IMR-90 (cell line): ENCODE data around the gene C1QL4. TPM values are rescaled to one million over a fixed set of nuclear protein-coding genes. Genes with fewer than 3 reads are reported as not detected.

Experiments used
- ATAC-seq: fragments of 200-7000 bp; cut with Tn5 transposase; 2 replicates; pipeline ENCODE4 v1.9.1; 2020; ENCODE audit warnings: low read depth, mild to moderate bottlenecking, moderate library complexity
- BruUV-seq: library from RNA; stranded (reverse); fragments of 400-500 nt; replicated peaks from 2 replicates; lab custom pipeline; 2021; lab: Mats Ljungman, UMichigan
- CTCF ChIA-PET: fragments of 300-600 bp; formaldehyde crosslinking; extraction: SDS; loops from one replicate; lab custom pipeline; 2021; ENCODE audit warnings: antibody characterized with exemption; lab: Yijun Ruan, JAX
- POLR2A ChIA-PET: fragments of 300-600 bp; sonication (Branson Sonifier 250); formaldehyde crosslinking; loops from one replicate; lab custom pipeline; 2022; ENCODE audit warnings: antibody characterized with exemption; ENCODE audit not compliant: unreplicated experiment; lab: Charles Lee
- DNase-seq: peaks from one replicate; pipeline ENCODE4 v3.0.0; 2013
- H2AFZ ChIP-seq: replicated peaks from 2 replicates; pipeline ENCODE3; 2013; ENCODE audit warnings: low read length, mild to moderate bottlenecking; ENCODE audit not compliant: poor library complexity
- H2AK5ac ChIP-seq: 2 replicates; pipeline ENCODE4 v1.6.1; 2013; ENCODE audit warnings: low read depth, low read length, inconsistent platforms
- H2AK9ac ChIP-seq: replicated peaks from 2 replicates; pipeline ENCODE3; 2013; ENCODE audit warnings: mild to moderate bottlenecking, low read depth, low read length, moderate library complexity; ENCODE audit not compliant: poor library complexity
- H2BK120ac ChIP-seq: 2 replicates; pipeline ENCODE4 v1.6.1; 2013; ENCODE audit warnings: low read depth, low read length, inconsistent platforms
- H2BK15ac ChIP-seq: 3 replicates; pipeline ENCODE4 v1.6.1; 2013; ENCODE audit warnings: low read depth, low read length, inconsistent platforms
- H2BK20ac ChIP-seq: 2 replicates; pipeline ENCODE4 v1.6.1; 2013; ENCODE audit warnings: low read depth, mild to moderate bottlenecking, inconsistent platforms, low read length, moderate library complexity
- H2BK5ac ChIP-seq: 2 replicates; pipeline ENCODE4 v1.6.1; 2013; ENCODE audit warnings: mild to moderate bottlenecking, low read depth, low read length, inconsistent platforms; ENCODE audit not compliant: poor library complexity, severe bottlenecking
- H3K14ac ChIP-seq: replicated peaks from 2 replicates; pipeline ENCODE4 v1.6.1; 2013; ENCODE audit warnings: low read depth, low read length, inconsistent platforms
- H3K18ac ChIP-seq: 2 replicates; pipeline ENCODE4 v1.6.1; 2013; ENCODE audit warnings: low read depth, low read length, control low read depth
- H3K23ac ChIP-seq: 2 replicates; pipeline ENCODE4 v1.6.1; 2013; ENCODE audit warnings: low read depth, low read length, inconsistent platforms
- H3K27ac ChIP-seq: 2 replicates; pipeline ENCODE4 v1.5.1; 2013; ENCODE audit warnings: mild to moderate bottlenecking, control low read depth, low read length; ENCODE audit not compliant: insufficient read depth
- H3K27me3 ChIP-seq: 2 replicates; pipeline ENCODE4 v1.6.1; 2013; ENCODE audit warnings: low read length; ENCODE audit not compliant: control insufficient read depth, insufficient read depth
- H3K36me3 ChIP-seq: 2 replicates; pipeline ENCODE4 v1.6.1; 2013; ENCODE audit warnings: low read length, mixed read lengths; ENCODE audit not compliant: control insufficient read depth, insufficient read depth
- H3K4ac ChIP-seq: 2 replicates; pipeline ENCODE4 v1.6.1; 2013; ENCODE audit warnings: low read depth, low read length, inconsistent platforms
- H3K4me1 ChIP-seq: 2 replicates; pipeline ENCODE4 v1.6.1; 2013; ENCODE audit warnings: low read length, mixed read lengths; ENCODE audit not compliant: control insufficient read depth, insufficient read depth
- H3K4me2 ChIP-seq: 2 replicates; pipeline ENCODE4 v1.6.1; 2013; ENCODE audit warnings: low read depth, mild to moderate bottlenecking, control low read depth, low read length, moderate library complexity
- H3K4me3 ChIP-seq: 2 replicates; pipeline ENCODE4 v1.5.1; 2013; ENCODE audit warnings: low read depth, mild to moderate bottlenecking, control low read depth, low read length, moderate library complexity; ENCODE audit not compliant: insufficient read depth
- H3K56ac ChIP-seq: 2 replicates; pipeline ENCODE4 v1.6.1; 2013; ENCODE audit warnings: low read length, inconsistent platforms; ENCODE audit not compliant: insufficient read depth; ENCODE audit errors: extremely low read depth
- H3K79me1 ChIP-seq, 2 experiments: 2 replicates each; pipeline ENCODE4 v1.6.1; 2013; ENCODE audit warnings: low read length in 2 of 2, inconsistent platforms in 1 of 2, low read depth in 1 of 2
- H3K9ac ChIP-seq: 2 replicates; pipeline ENCODE4 v1.6.1; 2013; ENCODE audit warnings: low read depth, low read length, control low read depth
- H3K9me1 ChIP-seq: 2 replicates; pipeline ENCODE4 v1.6.1; 2013; ENCODE audit warnings: low read length, inconsistent platforms; ENCODE audit not compliant: insufficient read depth
- H3K9me3 ChIP-seq: 2 replicates; pipeline ENCODE4 v1.6.1; 2013; ENCODE audit warnings: low read length; ENCODE audit not compliant: control insufficient read depth, insufficient read depth
- H4K20me1 ChIP-seq: 2 replicates; pipeline ENCODE4 v1.6.1; 2013; ENCODE audit warnings: low read length, inconsistent platforms; ENCODE audit not compliant: insufficient read depth
- H4K5ac ChIP-seq: 2 replicates; pipeline ENCODE4 v1.6.1; 2013; ENCODE audit warnings: mild to moderate bottlenecking, low read depth, low read length, control low read depth
- H4K8ac ChIP-seq, 2 experiments: 2 replicates each; pipeline ENCODE4 v1.6.1; 2013; ENCODE audit warnings: low read depth in 2 of 2, low read length in 2 of 2, control low read depth in 1 of 2, inconsistent platforms in 1 of 2
- H4K91ac ChIP-seq: 2 replicates; pipeline ENCODE4 v1.6.1; 2013; ENCODE audit warnings: low read depth, low read length, inconsistent platforms; ENCODE audit not compliant: insufficient read depth
- CTCF ChIP-seq: conservative IDR thresholded peaks from 2 replicates; pipeline ENCODE4 v1.5.1; 2012; ENCODE audit warnings: mild to moderate bottlenecking, low read depth, low read length, improper control_type of control experiment
- MAFK ChIP-seq: IDR thresholded peaks from 2 replicates; pipeline ENCODE4 v1.6.1; 2012; ENCODE audit warnings: low read depth, low read length, improper control_type of control experiment
- USF2 ChIP-seq: fragments of 150-350 bp; IDR thresholded peaks from 2 replicates; pipeline ENCODE4 v1.6.1; 2017; ENCODE audit warnings: mild to moderate bottlenecking, antibody characterized with exemption, low read length, low read depth
- WGBS, 2 experiments: methylation state at CpG; one replicate each; pipeline versions ENCODE4 v1.1.5 to v1.1.7; 2013; ENCODE audit warnings: missing lambda C conversion rate in 2 of 2; ENCODE audit not compliant: insufficient read length in 1 of 2; ENCODE audit errors: extremely low coverage in 2 of 2; 5-methylcytosine and 5-hydroxymethylcytosine counted together
- dilution Hi-C: fragments of 300-500 bp; cut with HindIII; formaldehyde crosslinking; loops from one replicate; pipeline ENCODE4 v1.14.3; 2018; ENCODE audit warnings: low sequenced_read_pairs; ENCODE audit not compliant: unreplicated experiment
- in situ Hi-C: fragments of 300-500 bp; cut with MboI; formaldehyde crosslinking; loops from 3 replicates; pipeline ENCODE4 v1.14.3; 2019; ENCODE audit warnings: low sequenced_read_pairs, inconsistent platforms, mixed read lengths
- intact Hi-C: fragments of 100-400 bp; cut with micrococcal nuclease; formaldehyde crosslinking; loops from 2 replicates; pipeline ENCODE4 v1.10.0; 2022
- polyA plus RNA-seq, 3 experiments: library from polyadenylated mRNA; depleted of rRNA; stranded (reverse); fragments of >200 nt; gene quantifications; 2 replicates each; pipeline ENCODE4 v1.2.3, GENCODE V29; 2012; ENCODE audit warnings: low replicate concordance in 1 of 3
- total RNA-seq: library from RNA; depleted of rRNA; stranded (reverse); fragments of >200 nt; gene quantifications from 2 replicates; pipeline ENCODE4 v1.2.3, GENCODE V29; 2012

C1QL4 gene
- total and polyA plus RNA-seq, 2 of the 4 experiments (the other 2 are of a cell fraction): 0.18 to 0.46 TPM

- no peak overlapping the region for H3K27ac ChIP-seq
- peaks cover 13% of the 10 kb centered on the region for H3K27me3 ChIP-seq
- no peak overlapping the region for H4K91ac ChIP-seq
- no peak for ATAC-seq
- peak overlapping the region; percentile 23 for H2AFZ ChIP-seq
- no peak overlapping the region for H2BK120ac ChIP-seq
- H3K4ac ChIP-seq: no peak overlapping the region
- no peaks in the 10 kb centered on the region for H3K36me3 ChIP-seq
- DNase-seq: no peak
- POLR2A ChIA-PET: no interaction called here
- no peak overlapping the region for H3K4me3 ChIP-seq
- no peaks in the 10 kb centered on the region for H3K79me1 ChIP-seq
- H3K9me1 ChIP-seq: 0 out of 2 replicates have a peak, but pooled peaks cover 2% of the 10 kb centered on the region
- H3K4me1 ChIP-seq: no peaks in the 10 kb centered on the region
- no peak overlapping the region for H4K5ac ChIP-seq
- H3K4me2 ChIP-seq: no peak overlapping the region
- BruUV-seq: no TSS peak
- in situ Hi-C loops: no loop called here
- H2BK15ac ChIP-seq: no peak overlapping the region
- H3K14ac ChIP-seq: no peak overlapping the region
- no peaks in the 10 kb centered on the region for H4K20me1 ChIP-seq
- intact Hi-C loops: no loop called here
- peaks cover 3% of the 10 kb centered on the region for H3K9me3 ChIP-seq
- H2AK5ac ChIP-seq: 0 out of 2 replicates have a peak overlapping the region, but pooled peaks have one; percentile 37
- dilution Hi-C loops: no loop called here
- H3K9ac ChIP-seq: no peak overlapping the region
- TF ChIP-seq USF2: no peak
- 0 out of 2 replicates have a peak, but pooled peaks have one; percentile 7 for TF ChIP-seq CTCF
- TF ChIP-seq MAFK: no peak
- no peak overlapping the region for H2BK20ac ChIP-seq
- H3K56ac ChIP-seq: no peak overlapping the region
- H3K23ac ChIP-seq: no peak overlapping the region
- CTCF ChIA-PET: interaction anchor here (1.1 kb wide), 1 partner anchor 15 kb away, joined by 3 read pairs; no protein-coding TSS in a partner anchor
- WGBS, 2 experiments: 60% methylated on average over 1 of the region's 25 CpGs; no CpG with 5 or more reads in 1 of the 2 experiments
- H4K8ac ChIP-seq: no peak overlapping the region
- H3K18ac ChIP-seq: no peak overlapping the region
- H2BK5ac ChIP-seq: no peak overlapping the region
- H2AK9ac ChIP-seq: peak overlapping the region; percentile 5
These were observed 53.2 kb downstream of the C1QL4 start for GRCh38 chr12:49283541-49284429.
